ENCODE measurements around the gene KIRREL3. TPM values are rescaled to one million over a fixed set of nuclear protein-coding genes. Genes with fewer than 3 reads are reported as not detected.
"Not testable (repeated sequence)": the region's sequence is repeated elsewhere in the genome, so short reads cannot be mapped to it uniquely, and the experiment has no call there.

The KIRREL3 gene
- total RNA-seq, 2 experiments from 2014 or later, result not detected

GRCh38 chr11:126398721-126399120 is 601.8 kb downstream of the KIRREL3 start:
- no peaks in the 10 kb centered on the region for H3K9me3 ChIP-seq (ENCODE audit: control insufficient read depth in 1 of 2, insufficient read depth in 1 of 2, low read length in 2 of 2)
- Mint-ChIP-seq H3K4me1 (ENCODE audit: low read depth) (no peaks in the 10 kb centered on the region), H3K27ac (no peak overlapping the region), H3K27me3 (no peaks in the 10 kb centered on the region), H3K9me3 (no peaks in the 10 kb centered on the region), H3K4me3 (no peak overlapping the region), H3K36me3 (ENCODE audit: low read depth) (no peaks in the 10 kb centered on the region)
- intact Hi-C loops (cut with DNase I, micrococcal nuclease), result no loop called here
- H3K27me3 ChIP-seq (ENCODE audit: control insufficient read depth in 1 of 2, insufficient read depth in 2 of 2, low read length in 2 of 2), result no peaks in the 10 kb centered on the region
- POLR2A ChIA-PET, result no interaction called here
- DNase-seq, result no peak
- no peak for TF ChIP-seq CTCF (IDR thresholded peaks at IDR 0.05)
- H3K4me1 ChIP-seq (ENCODE audit: insufficient read depth, low read length), result no peaks in the 10 kb centered on the region
- CTCF ChIA-PET, result no interaction called here
- H3K27ac ChIP-seq (ENCODE audit: low read depth in 1 of 2, low read length in 2 of 2), result no peak overlapping the region
- H3K4me3 ChIP-seq (ENCODE audit: low read length), result no peak overlapping the region
- no peak for ATAC-seq (ENCODE audit: poor library complexity)
- no peaks in the 10 kb centered on the region for H3K36me3 ChIP-seq (ENCODE audit: insufficient read depth, low read length)

- Mint-ChIP-seq H3K36me3 (ENCODE audit: low read depth) (no peaks in the 10 kb centered on the region), H3K9me3 (no peaks in the 10 kb centered on the region), H3K27me3 (no peaks in the 10 kb centered on the region), H3K27ac (no peak overlapping the region), H3K4me1 (ENCODE audit: low read depth) (no peaks in the 10 kb centered on the region), H3K4me3 (no peak overlapping the region)
- ChIA-PET POLR2A (no interaction called here), CTCF (no interaction called here)
- intact Hi-C loops (cut with DNase I, micrococcal nuclease), result no loop called here
- H3K27ac ChIP-seq (ENCODE audit: low read depth in 1 of 2, low read length in 2 of 2), result no peak overlapping the region
- TF ChIP-seq CTCF (IDR thresholded peaks at IDR 0.05), result no peak
- ATAC-seq (ENCODE audit: poor library complexity) (no peak), DNase-seq (no peak)
- no peaks in the 10 kb centered on the region for H3K9me3 ChIP-seq (ENCODE audit: control insufficient read depth in 1 of 2, insufficient read depth in 1 of 2, low read length in 2 of 2)
- H3K4me1 ChIP-seq (ENCODE audit: insufficient read depth, low read length), result no peaks in the 10 kb centered on the region
- H3K36me3 ChIP-seq (ENCODE audit: insufficient read depth, low read length), result no peaks in the 10 kb centered on the region
- no peaks in the 10 kb centered on the region for H3K27me3 ChIP-seq (ENCODE audit: control insufficient read depth in 1 of 2, insufficient read depth in 2 of 2, low read length in 2 of 2)
- no peak overlapping the region for H3K4me3 ChIP-seq (ENCODE audit: low read length)
Measured at GRCh38 chr11:126398296-126398695, 602.3 kb downstream of the KIRREL3 start.

DNA sequence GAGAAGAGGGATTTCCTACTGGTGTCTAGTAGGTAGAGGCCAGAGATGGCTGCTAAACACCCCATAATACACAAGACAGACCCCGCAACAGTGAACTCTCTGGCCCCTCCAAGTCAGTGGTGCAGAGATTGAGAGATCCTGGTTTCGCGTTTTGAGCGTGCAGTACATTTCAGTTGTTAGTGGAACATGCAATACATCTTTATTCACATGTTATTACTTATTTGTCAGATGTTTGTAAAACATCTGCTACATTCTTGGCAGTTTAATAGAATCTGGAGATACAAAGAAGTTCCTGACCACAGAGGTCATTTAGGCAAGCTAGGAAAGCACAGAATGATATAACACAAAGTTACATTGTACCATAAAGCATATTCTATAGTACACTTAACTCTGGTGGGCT is 603.6 kb downstream of the KIRREL3 start:
- no peak for TF ChIP-seq CTCF (IDR thresholded peaks at IDR 0.05)
- H3K9me3 Mint-ChIP-seq, result no peaks in the 10 kb centered on the region
- Histone ChIP-seq H3K27ac (ENCODE audit: low read depth in 1 of 2, low read length in 2 of 2) (no peak overlapping the region), H3K36me3 (ENCODE audit: insufficient read depth, low read length) (no peaks in the 10 kb centered on the region), H3K4me1 (ENCODE audit: insufficient read depth, low read length) (no peaks in the 10 kb centered on the region), H3K27me3 (ENCODE audit: control insufficient read depth in 1 of 2, insufficient read depth in 2 of 2, low read length in 2 of 2) (no peaks in the 10 kb centered on the region), H3K4me3 (ENCODE audit: low read length) (no peak overlapping the region), H3K9me3 (ENCODE audit: control insufficient read depth in 1 of 2, insufficient read depth in 1 of 2, low read length in 2 of 2) (no peaks in the 10 kb centered on the region)
- intact Hi-C loops (cut with DNase I, micrococcal nuclease), result no loop called here
- H3K36me3 Mint-ChIP-seq (ENCODE audit: low read depth), result no peaks in the 10 kb centered on the region
- POLR2A ChIA-PET, result no interaction called here
- ATAC-seq (ENCODE audit: poor library complexity) (no peak), DNase-seq (no peak)
- H3K27ac Mint-ChIP-seq, result no peak overlapping the region
- H3K4me1 Mint-ChIP-seq (ENCODE audit: low read depth), result no peaks in the 10 kb centered on the region
- no peaks in the 10 kb centered on the region for H3K27me3 Mint-ChIP-seq
- CTCF ChIA-PET, result no interaction called here
- H3K4me3 Mint-ChIP-seq, result no peak overlapping the region

DNA sequence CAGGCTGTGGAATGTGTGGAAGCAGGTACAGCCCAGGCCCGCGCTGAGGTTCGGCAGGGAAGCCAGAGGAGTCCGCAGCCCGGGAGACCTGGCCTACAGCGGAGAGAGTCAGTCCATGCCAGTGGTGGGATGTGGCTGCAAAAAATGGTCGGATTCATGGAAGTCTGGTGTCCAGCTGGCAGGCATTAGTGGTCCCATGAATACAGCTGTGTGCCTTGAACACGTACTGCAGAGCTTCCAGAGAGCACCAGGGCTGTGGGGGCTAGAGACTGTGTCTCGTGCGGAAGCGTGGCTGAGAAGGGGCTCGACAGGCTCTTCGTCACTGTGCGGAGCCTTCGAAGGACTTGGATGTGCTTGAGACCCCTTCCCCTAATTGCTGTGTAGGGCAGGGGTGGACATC is 604.3 kb downstream of the KIRREL3 start:
- H3K4me3 Mint-ChIP-seq; CTCF ChIA-PET; H3K4me3 ChIP-seq (ENCODE audit: low read length); H3K4me1 Mint-ChIP-seq (ENCODE audit: low read depth); H3K9me3 ChIP-seq (ENCODE audit: control insufficient read depth in 1 of 2, insufficient read depth in 1 of 2, low read length in 2 of 2); H3K27ac Mint-ChIP-seq; H3K27me3 ChIP-seq (ENCODE audit: control insufficient read depth in 1 of 2, insufficient read depth in 2 of 2, low read length in 2 of 2); POLR2A ChIA-PET; H3K36me3 ChIP-seq (ENCODE audit: insufficient read depth, low read length); H3K4me1 ChIP-seq (ENCODE audit: insufficient read depth, low read length); ATAC-seq (ENCODE audit: poor library complexity); H3K27me3 Mint-ChIP-seq; intact Hi-C loops (cut with DNase I, micrococcal nuclease); H3K9me3 Mint-ChIP-seq; H3K36me3 Mint-ChIP-seq (ENCODE audit: low read depth); DNase-seq; H3K27ac ChIP-seq (ENCODE audit: low read depth in 1 of 2, low read length in 2 of 2): not testable (repeated sequence)

- H3K36me3 Mint-ChIP-seq (ENCODE audit: low read depth); H3K27me3 ChIP-seq (ENCODE audit: control insufficient read depth in 1 of 2, insufficient read depth in 2 of 2, low read length in 2 of 2); H3K27me3 Mint-ChIP-seq; H3K4me1 ChIP-seq (ENCODE audit: insufficient read depth, low read length); H3K4me3 Mint-ChIP-seq; POLR2A ChIA-PET; H3K9me3 Mint-ChIP-seq; intact Hi-C loops (cut with DNase I, micrococcal nuclease); DNase-seq; H3K27ac Mint-ChIP-seq; H3K27ac ChIP-seq (ENCODE audit: low read depth in 1 of 2, low read length in 2 of 2); ATAC-seq (ENCODE audit: poor library complexity); CTCF ChIA-PET; H3K36me3 ChIP-seq (ENCODE audit: insufficient read depth, low read length); H3K4me1 Mint-ChIP-seq (ENCODE audit: low read depth); H3K4me3 ChIP-seq (ENCODE audit: low read length); H3K9me3 ChIP-seq (ENCODE audit: control insufficient read depth in 1 of 2, insufficient read depth in 1 of 2, low read length in 2 of 2): not testable (repeated sequence)
Measured at GRCh38 chr11:126395784-126396183, 604.8 kb downstream of the KIRREL3 start.

All from CD4-positive, alpha-beta T cell (primary cell).